ENCODE data around the gene LIG1. TPM values are rescaled to one million over a fixed set of nuclear protein-coding genes. Genes with fewer than 3 reads are reported as not detected.

Gene LIG1
- total RNA-seq, 1 experiment from 2014 or later, result 115 TPM

DNA sequence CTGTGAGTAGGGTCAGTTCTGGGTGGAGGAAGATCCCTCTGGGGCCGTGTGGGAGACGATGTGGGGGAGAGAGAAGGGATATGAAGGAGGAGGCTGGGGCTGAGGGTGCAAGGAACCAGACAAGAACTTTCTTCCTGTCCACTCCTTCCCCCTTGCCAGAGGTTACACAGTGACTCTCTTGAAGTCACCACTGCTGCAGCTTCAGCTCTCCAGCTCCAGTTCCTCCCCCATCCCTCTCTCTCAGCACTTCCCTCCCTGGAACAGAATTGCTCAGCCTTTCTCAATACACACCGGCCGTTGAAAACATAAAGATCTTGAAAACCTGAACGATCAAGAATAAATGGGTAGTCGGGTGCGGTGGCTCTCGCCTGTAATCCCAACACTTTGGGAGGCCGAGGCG lies 5.4 kb upstream of the LIG1 start:
- H3K79me1 ChIP-seq (ENCODE audit: insufficient read depth, low read depth, low read length, poor library complexity, severe bottlenecking), result no peaks in the 10 kb centered on the region
- WGBS (ENCODE audit: extremely low coverage, insufficient read length, low lambda C conversion rate), result no CpG with 5 or more reads among the region's 10 CpGs
- no peak overlapping the region for H2BK120ac ChIP-seq (ENCODE audit: low read depth, low read length, poor library complexity, severe bottlenecking)
- no peak overlapping the region for H3K9ac ChIP-seq (ENCODE audit: extremely low read depth, insufficient read length, low read length)
- H4K91ac ChIP-seq (ENCODE audit: insufficient read length, low read depth, low read length), result no peak overlapping the region
- no peak overlapping the region for H3K4me2 ChIP-seq (ENCODE audit: insufficient read depth, insufficient read length, low read length)
- no peak overlapping the region for H2AFZ ChIP-seq (ENCODE audit: low read length)
- H3K36me3 Mint-ChIP-seq (ENCODE audit: insufficient read depth in 1 of 3, low read depth in 3 of 3), result peaks cover 40 to 68% (median 59%) of the 10 kb centered on the region in 3 experiments
- H2BK5ac ChIP-seq (ENCODE audit: insufficient read length, low read length), result no peak overlapping the region
- H3K27ac Mint-ChIP-seq, result peak overlapping the region in 1 of 3 experiments; percentile 3; a peak in 2 of 7 replicates
- peaks cover 7% of the 10 kb centered on the region in 2 experiments for H3K4me1 Mint-ChIP-seq
- no peak overlapping the region for H2AK5ac ChIP-seq (ENCODE audit: insufficient read length, low read length)
- H3K27me3 Mint-ChIP-seq (ENCODE audit: low read depth), result no peaks in the 10 kb centered on the region
- no peak for DNase-seq
- no peak overlapping the region for H3K4ac ChIP-seq (ENCODE audit: low read depth, low read length)
- H3T11ph ChIP-seq (ENCODE audit: low read length), result no peak overlapping the region
- no peak overlapping the region for H3K27ac ChIP-seq (ENCODE audit: insufficient read length, low read depth, low read length)
- no peak overlapping the region for H4K5ac ChIP-seq (ENCODE audit: insufficient read length, low read depth, low read length)
- H3K9me3 Mint-ChIP-seq, result peaks cover 4 to 5% of the 10 kb centered on the region in 2 experiments; a peak in 4 of 5 replicates
- H4K20me1 ChIP-seq (ENCODE audit: control insufficient read depth, insufficient read depth, insufficient read length), result no peaks in the 10 kb centered on the region
- H3K27me3 ChIP-seq (ENCODE audit: insufficient read depth, low read length), result no peaks in the 10 kb centered on the region
- no peak overlapping the region for H3K14ac ChIP-seq (ENCODE audit: insufficient read depth, low read length)
- no peak overlapping the region for H2BK20ac ChIP-seq (ENCODE audit: low read depth, low read length, poor library complexity, severe bottlenecking)
- no peak overlapping the region for H3K23ac ChIP-seq (ENCODE audit: insufficient read length, low read depth, low read length)
- H2BK15ac ChIP-seq (ENCODE audit: low read depth, low read length), result no peak overlapping the region
- H3K9me3 ChIP-seq (ENCODE audit: control insufficient read depth, low read depth, low read length), result no peaks in the 10 kb centered on the region
- no peak overlapping the region for H4K8ac ChIP-seq (replicated peaks; ENCODE audit: insufficient read length, low read depth, low read length)
- no peak overlapping the region for H3K4me3 Mint-ChIP-seq
- no peak overlapping the region for H3K18ac ChIP-seq (ENCODE audit: insufficient read length, low read depth, low read length)
- H3K23me2 ChIP-seq (ENCODE audit: insufficient read length, low read depth, low read length, poor library complexity, severe bottlenecking), result peaks cover 7% of the 10 kb centered on the region
- no peaks in the 10 kb centered on the region for H3K4me1 ChIP-seq (ENCODE audit: insufficient read depth, low read length)
- TF ChIP-seq, protein P1, sequence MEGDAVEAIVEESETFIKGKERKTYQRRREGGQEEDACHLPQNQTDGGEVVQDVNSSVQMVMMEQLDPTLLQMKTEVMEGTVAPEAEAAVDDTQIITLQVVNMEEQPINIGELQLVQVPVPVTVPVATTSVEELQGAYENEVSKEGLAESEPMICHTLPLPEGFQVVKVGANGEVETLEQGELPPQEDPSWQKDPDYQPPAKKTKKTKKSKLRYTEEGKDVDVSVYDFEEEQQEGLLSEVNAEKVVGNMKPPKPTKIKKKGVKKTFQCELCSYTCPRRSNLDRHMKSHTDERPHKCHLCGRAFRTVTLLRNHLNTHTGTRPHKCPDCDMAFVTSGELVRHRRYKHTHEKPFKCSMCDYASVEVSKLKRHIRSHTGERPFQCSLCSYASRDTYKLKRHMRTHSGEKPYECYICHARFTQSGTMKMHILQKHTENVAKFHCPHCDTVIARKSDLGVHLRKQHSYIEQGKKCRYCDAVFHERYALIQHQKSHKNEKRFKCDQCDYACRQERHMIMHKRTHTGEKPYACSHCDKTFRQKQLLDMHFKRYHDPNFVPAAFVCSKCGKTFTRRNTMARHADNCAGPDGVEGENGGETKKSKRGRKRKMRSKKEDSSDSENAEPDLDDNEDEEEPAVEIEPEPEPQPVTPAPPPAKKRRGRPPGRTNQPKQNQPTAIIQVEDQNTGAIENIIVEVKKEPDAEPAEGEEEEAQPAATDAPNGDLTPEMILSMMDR (conservative IDR thresholded peaks at IDR 0.05), result no peak
- no peak overlapping the region for H3K56ac ChIP-seq (ENCODE audit: insufficient read length, low read depth, low read length)
- H3K79me2 ChIP-seq (ENCODE audit: insufficient read depth, low read length), result no peaks in the 10 kb centered on the region
- H2BK12ac ChIP-seq (ENCODE audit: insufficient read length, low read depth, low read length), result no peak overlapping the region

Data from H9 (cell line).